MM.1S (cell line): Measurements from ENCODE around the gene ERI3.

Experiments used
- EZH2 ChIP-seq: fragments of 300-600 bp; sonication (generic); optimal IDR thresholded peaks from 2 replicates; pipeline ENCODE3; 2017; ENCODE audit warnings: low read depth, mild to moderate bottlenecking, antibody characterized with exemption, low read length, mixed read lengths
- EZH2phosphoT487 ChIP-seq: fragments of 300-600 bp; sonication (generic); IDR thresholded peaks from 2 replicates; pipeline ENCODE4 v1.6.1; 2018; ENCODE audit warnings: antibody characterized with exemption, low read length
- TF ChIP-seq, protein P1 (sequence below): fragments of 300-600 bp; sonication (generic); IDR thresholded peaks from 2 replicates; pipeline ENCODE4 v1.5.1; 2016; ENCODE audit warnings: antibody characterized with exemption, low read length, mixed read lengths

- TF ChIP-seq EZH2phosphoT487 (no peak), EZH2 (no peak)
- TF ChIP-seq, protein P1, sequence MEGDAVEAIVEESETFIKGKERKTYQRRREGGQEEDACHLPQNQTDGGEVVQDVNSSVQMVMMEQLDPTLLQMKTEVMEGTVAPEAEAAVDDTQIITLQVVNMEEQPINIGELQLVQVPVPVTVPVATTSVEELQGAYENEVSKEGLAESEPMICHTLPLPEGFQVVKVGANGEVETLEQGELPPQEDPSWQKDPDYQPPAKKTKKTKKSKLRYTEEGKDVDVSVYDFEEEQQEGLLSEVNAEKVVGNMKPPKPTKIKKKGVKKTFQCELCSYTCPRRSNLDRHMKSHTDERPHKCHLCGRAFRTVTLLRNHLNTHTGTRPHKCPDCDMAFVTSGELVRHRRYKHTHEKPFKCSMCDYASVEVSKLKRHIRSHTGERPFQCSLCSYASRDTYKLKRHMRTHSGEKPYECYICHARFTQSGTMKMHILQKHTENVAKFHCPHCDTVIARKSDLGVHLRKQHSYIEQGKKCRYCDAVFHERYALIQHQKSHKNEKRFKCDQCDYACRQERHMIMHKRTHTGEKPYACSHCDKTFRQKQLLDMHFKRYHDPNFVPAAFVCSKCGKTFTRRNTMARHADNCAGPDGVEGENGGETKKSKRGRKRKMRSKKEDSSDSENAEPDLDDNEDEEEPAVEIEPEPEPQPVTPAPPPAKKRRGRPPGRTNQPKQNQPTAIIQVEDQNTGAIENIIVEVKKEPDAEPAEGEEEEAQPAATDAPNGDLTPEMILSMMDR = no peak
These were observed 42.5 kb downstream of the ERI3 start for GRCh38 chr1:44312399-44313196.
